OCI-LY1 (cell line): ENCODE results near the gene WDR75.

Source experiments
- EZH2 ChIP-seq: fragments of 200-600 bp; sonication (generic), shearing (Covaris generic); IDR thresholded peaks from 2 replicates; pipeline ENCODE4 v1.8.0; 2017; ENCODE audit warnings: borderline replicate concordance, mixed run types, mild to moderate bottlenecking, antibody characterized with exemption, low read length, moderate library complexity, mixed read lengths
- TF ChIP-seq, protein P1 (sequence below): fragments of 200-600 bp; sonication (generic), shearing (Covaris generic); IDR thresholded peaks from 2 replicates; pipeline ENCODE4 v1.5.1; 2017; ENCODE audit warnings: mild to moderate bottlenecking, antibody characterized with exemption, low read length, moderate library complexity, mixed read lengths

- TF ChIP-seq, protein P1, sequence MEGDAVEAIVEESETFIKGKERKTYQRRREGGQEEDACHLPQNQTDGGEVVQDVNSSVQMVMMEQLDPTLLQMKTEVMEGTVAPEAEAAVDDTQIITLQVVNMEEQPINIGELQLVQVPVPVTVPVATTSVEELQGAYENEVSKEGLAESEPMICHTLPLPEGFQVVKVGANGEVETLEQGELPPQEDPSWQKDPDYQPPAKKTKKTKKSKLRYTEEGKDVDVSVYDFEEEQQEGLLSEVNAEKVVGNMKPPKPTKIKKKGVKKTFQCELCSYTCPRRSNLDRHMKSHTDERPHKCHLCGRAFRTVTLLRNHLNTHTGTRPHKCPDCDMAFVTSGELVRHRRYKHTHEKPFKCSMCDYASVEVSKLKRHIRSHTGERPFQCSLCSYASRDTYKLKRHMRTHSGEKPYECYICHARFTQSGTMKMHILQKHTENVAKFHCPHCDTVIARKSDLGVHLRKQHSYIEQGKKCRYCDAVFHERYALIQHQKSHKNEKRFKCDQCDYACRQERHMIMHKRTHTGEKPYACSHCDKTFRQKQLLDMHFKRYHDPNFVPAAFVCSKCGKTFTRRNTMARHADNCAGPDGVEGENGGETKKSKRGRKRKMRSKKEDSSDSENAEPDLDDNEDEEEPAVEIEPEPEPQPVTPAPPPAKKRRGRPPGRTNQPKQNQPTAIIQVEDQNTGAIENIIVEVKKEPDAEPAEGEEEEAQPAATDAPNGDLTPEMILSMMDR, result no peak
- TF ChIP-seq EZH2, result no peak
These were observed 5.5 kb downstream of the WDR75 start for GRCh38 chr2:189446780-189447179.
